Activated CD4-positive, alpha-beta T cell treated with anti-CD3 and anti-CD28 coated beads, Interleukin-2, amount 10 ng/mL, durations not matched to agents 7 days and 5 days (primary cell): Measurements from ENCODE around the gene HLX. TPM values are rescaled to one million over a fixed set of nuclear protein-coding genes. Genes with fewer than 3 reads are reported as not detected.

Source experiments
- CTCF ChIA-PET: fragments of 350-600 bp; sonication (Branson Sonifier 250); formaldehyde crosslinking; loops from one replicate; lab custom pipeline; 2021; ENCODE audit warnings: antibody characterized with exemption; lab: Charles Lee
- POLR2A ChIA-PET: fragments of 350-600 bp; sonication (Branson Sonifier 250); formaldehyde crosslinking; loops from one replicate; lab custom pipeline; 2021; ENCODE audit warnings: antibody characterized with exemption; lab: Charles Lee
- DNase-seq: peaks from one replicate; pipeline ENCODE4 v3.0.0-alpha.2; 2020
- H3K27ac Mint-ChIP-seq: one replicate; pipeline ENCODE4 v1.8.0; 2021; ENCODE audit warnings: mild to moderate bottlenecking, moderate library complexity, mixed read lengths
- H3K27me3 Mint-ChIP-seq: one replicate; pipeline ENCODE4 v1.8.0; 2021; ENCODE audit warnings: mixed read lengths
- H3K36me3 Mint-ChIP-seq: one replicate; pipeline ENCODE4 v1.8.0; 2021; ENCODE audit warnings: low read depth, mixed read lengths
- H3K4me1 Mint-ChIP-seq: one replicate; pipeline ENCODE4 v1.8.0; 2021; ENCODE audit warnings: mixed read lengths
- H3K4me3 Mint-ChIP-seq: one replicate; pipeline ENCODE4 v1.8.0; 2021; ENCODE audit warnings: mild to moderate bottlenecking, moderate library complexity, mixed read lengths
- H3K9me3 Mint-ChIP-seq: one replicate; pipeline ENCODE4 v1.8.0; 2021; ENCODE audit warnings: mixed read lengths
- total RNA-seq, 2 experiments: library from RNA; stranded (reverse); gene quantifications; one replicate each; pipeline ENCODE4 v1.2.3, GENCODE V29; 2021

HLX gene
- total RNA-seq, 2 experiments from 2014 or later: 0.10 TPM; not detected in 1

GRCh38 chr1:220914283-220915116, 35.3 kb downstream of the HLX start:
- DNase-seq: no peak
- no peaks in the 10 kb centered on the region for H3K9me3 Mint-ChIP-seq
- no peak overlapping the region for H3K27ac Mint-ChIP-seq
- ChIA-PET CTCF (interaction anchor here (0.6 kb wide), 1 partner anchor 42 kb away, joined by 4 read pairs; no protein-coding TSS in a partner anchor), POLR2A (no interaction called here)
- H3K4me1 Mint-ChIP-seq: no peaks in the 10 kb centered on the region
- no peaks in the 10 kb centered on the region for H3K36me3 Mint-ChIP-seq
- H3K4me3 Mint-ChIP-seq: no peak overlapping the region
- H3K27me3 Mint-ChIP-seq: peaks cover 3% of the 10 kb centered on the region

GRCh38 chr1:220915117-220915440, 35.8 kb downstream of the HLX start:
- H3K27ac Mint-ChIP-seq: no peak overlapping the region
- no peaks in the 10 kb centered on the region for H3K36me3 Mint-ChIP-seq
- DNase-seq: no peak
- no peaks in the 10 kb centered on the region for H3K4me1 Mint-ChIP-seq
- H3K27me3 Mint-ChIP-seq: peaks cover 3% of the 10 kb centered on the region
- no peaks in the 10 kb centered on the region for H3K9me3 Mint-ChIP-seq
- ChIA-PET CTCF (interaction anchor here (0.6 kb wide), 1 partner anchor 42 kb away, joined by 4 read pairs; no protein-coding TSS in a partner anchor), POLR2A (no interaction called here)
- H3K4me3 Mint-ChIP-seq: no peak overlapping the region

GRCh38 chr1:220915954-220916353, 36.7 kb downstream of the HLX start:
- no peaks in the 10 kb centered on the region for H3K9me3 Mint-ChIP-seq
- H3K27ac Mint-ChIP-seq: no peak overlapping the region
- no peak for DNase-seq
- no peaks in the 10 kb centered on the region for H3K36me3 Mint-ChIP-seq
- H3K27me3 Mint-ChIP-seq: peaks cover 3% of the 10 kb centered on the region
- H3K4me3 Mint-ChIP-seq: no peak overlapping the region
- POLR2A ChIA-PET: no interaction called here
- CTCF ChIA-PET: no interaction called here
- no peaks in the 10 kb centered on the region for H3K4me1 Mint-ChIP-seq

GRCh38 chr1:220917101-220917500, 37.9 kb downstream of the HLX start:
- H3K36me3 Mint-ChIP-seq: no peaks in the 10 kb centered on the region
- CTCF ChIA-PET: no interaction called here

GRCh38 chr1:220917535-220918209, 38.4 kb downstream of the HLX start:
- ChIA-PET CTCF (no interaction called here), POLR2A (no interaction called here)
- Mint-ChIP-seq H3K4me3 (no peak overlapping the region), H3K27me3 (peaks cover 3% of the 10 kb centered on the region), H3K27ac (no peak overlapping the region), H3K36me3 (no peaks in the 10 kb centered on the region), H3K4me1 (no peaks in the 10 kb centered on the region), H3K9me3 (no peaks in the 10 kb centered on the region)
- no peak for DNase-seq

More at GRCh38 chr1:220917101-220917500, 37.9 kb downstream of the HLX start:
- POLR2A ChIA-PET: no interaction called here
- Mint-ChIP-seq H3K4me1 (no peaks in the 10 kb centered on the region), H3K4me3 (no peak overlapping the region), H3K27ac (no peak overlapping the region), H3K27me3 (peaks cover 3% of the 10 kb centered on the region), H3K9me3 (no peaks in the 10 kb centered on the region)
- no peak for DNase-seq

GRCh38 chr1:220918285-220918951, 39.2 kb downstream of the HLX start:
- Mint-ChIP-seq H3K9me3 (no peaks in the 10 kb centered on the region), H3K36me3 (no peaks in the 10 kb centered on the region), H3K27ac (no peak overlapping the region), H3K27me3 (peaks cover 3% of the 10 kb centered on the region), H3K4me3 (no peak overlapping the region), H3K4me1 (no peaks in the 10 kb centered on the region)
- no peak for DNase-seq
- ChIA-PET CTCF (no interaction called here), POLR2A (no interaction called here)

- Mint-ChIP-seq H3K27ac (no peak overlapping the region), H3K9me3 (no peaks in the 10 kb centered on the region), H3K27me3 (no peaks in the 10 kb centered on the region), H3K4me1 (no peaks in the 10 kb centered on the region), H3K4me3 (no peak overlapping the region), H3K36me3 (no peaks in the 10 kb centered on the region)
- DNase-seq: no peak
- ChIA-PET CTCF (no interaction called here), POLR2A (no interaction called here)
Measured at GRCh38 chr1:220920967-220921366, 41.7 kb downstream of the HLX start.

GRCh38 chr1:220921498-220921897, 42.3 kb downstream of the HLX start:
- no peak for DNase-seq
- no peaks in the 10 kb centered on the region for H3K9me3 Mint-ChIP-seq
- no peak overlapping the region for H3K27ac Mint-ChIP-seq
- no peaks in the 10 kb centered on the region for H3K27me3 Mint-ChIP-seq
- ChIA-PET CTCF (no interaction called here), POLR2A (no interaction called here)
- H3K4me3 Mint-ChIP-seq: no peak overlapping the region
- no peaks in the 10 kb centered on the region for H3K4me1 Mint-ChIP-seq
- no peaks in the 10 kb centered on the region for H3K36me3 Mint-ChIP-seq

GRCh38 chr1:220921971-220922635, 42.9 kb downstream of the HLX start:
- CTCF ChIA-PET: no interaction called here
- Mint-ChIP-seq H3K36me3 (no peaks in the 10 kb centered on the region), H3K9me3 (no peaks in the 10 kb centered on the region), H3K27me3 (no peaks in the 10 kb centered on the region), H3K4me1 (no peaks in the 10 kb centered on the region), H3K27ac (no peak overlapping the region), H3K4me3 (no peak overlapping the region)
- no peak for DNase-seq
- POLR2A ChIA-PET: no interaction called here

- Mint-ChIP-seq H3K36me3 (no peaks in the 10 kb centered on the region), H3K27ac (no peak overlapping the region), H3K27me3 (no peaks in the 10 kb centered on the region), H3K4me1 (no peaks in the 10 kb centered on the region), H3K9me3 (no peaks in the 10 kb centered on the region), H3K4me3 (no peak overlapping the region)
- CTCF ChIA-PET: interaction anchor here (0.6 kb wide), 1 partner anchor 34 kb away, joined by 3 read pairs; no protein-coding TSS in a partner anchor
- POLR2A ChIA-PET: no interaction called here
- no peak for DNase-seq
Measured at GRCh38 chr1:220922951-220923350, 43.7 kb downstream of the HLX start.

GRCh38 chr1:220924331-220924970, 45.2 kb downstream of the HLX start:
- ChIA-PET CTCF (no interaction called here), POLR2A (no interaction called here)
- Mint-ChIP-seq H3K36me3 (no peaks in the 10 kb centered on the region), H3K27ac (no peak overlapping the region), H3K4me1 (no peaks in the 10 kb centered on the region), H3K9me3 (no peaks in the 10 kb centered on the region), H3K27me3 (no peaks in the 10 kb centered on the region), H3K4me3 (no peak overlapping the region)
- DNase-seq: no peak

GRCh38 chr1:220925707-220926106, 46.5 kb downstream of the HLX start:
- H3K27ac Mint-ChIP-seq: no peak overlapping the region
- DNase-seq: no peak
- no peaks in the 10 kb centered on the region for H3K4me1 Mint-ChIP-seq
- ChIA-PET POLR2A (interaction anchor here (0.6 kb wide), 1 partner anchor 1343 kb away, joined by 4 read pairs; no protein-coding TSS in a partner anchor), CTCF (no interaction called here)
- H3K9me3 Mint-ChIP-seq: no peaks in the 10 kb centered on the region
- H3K27me3 Mint-ChIP-seq: no peaks in the 10 kb centered on the region
- H3K36me3 Mint-ChIP-seq: no peaks in the 10 kb centered on the region
- H3K4me3 Mint-ChIP-seq: no peak overlapping the region
